Activated CD4-positive, alpha-beta T cell treated with anti-CD3 and anti-CD28 coated beads for 36 hours (primary cell): ENCODE data around the gene SPA17. TPM values are rescaled to one million over a fixed set of nuclear protein-coding genes. Genes with fewer than 3 reads are reported as not detected.

ENCODE experiments used
- ATAC-seq: fragments of 200-7000 bp; cut with Tn5 transposase; one replicate; pipeline ENCODE4 v1.10.0; 2021; ENCODE audit warnings: mild to moderate bottlenecking, moderate library complexity
- CTCF ChIA-PET: fragments of 350-600 bp; sonication (Branson Sonifier 250); formaldehyde crosslinking; loops from one replicate; lab custom pipeline; 2021; ENCODE audit warnings: antibody characterized with exemption; lab: Charles Lee
- POLR2A ChIA-PET: fragments of 350-600 bp; sonication (Branson Sonifier 250); formaldehyde crosslinking; loops from one replicate; lab custom pipeline; 2021; ENCODE audit warnings: antibody characterized with exemption, inconsistent platforms; lab: Charles Lee
- DNase-seq: peaks from one replicate; pipeline ENCODE4 v3.0.0-alpha.2; 2020
- H3K27ac Mint-ChIP-seq: one replicate; pipeline ENCODE4 v1.8.0; 2021; ENCODE audit warnings: mixed read lengths
- H3K27me3 Mint-ChIP-seq: one replicate; pipeline ENCODE4 v1.8.0; 2021; ENCODE audit warnings: mixed read lengths
- H3K36me3 Mint-ChIP-seq: one replicate; pipeline ENCODE4 v1.8.0; 2021; ENCODE audit warnings: low read depth, mixed read lengths
- H3K4me1 Mint-ChIP-seq: one replicate; pipeline ENCODE4 v1.8.0; 2021; ENCODE audit warnings: mixed read lengths
- H3K4me3 Mint-ChIP-seq: one replicate; pipeline ENCODE4 v1.8.0; 2021; ENCODE audit warnings: mild to moderate bottlenecking, moderate library complexity, mixed read lengths
- H3K9me3 Mint-ChIP-seq: one replicate; pipeline ENCODE4 v1.8.0; 2021; ENCODE audit warnings: low read depth, mixed read lengths
- intact Hi-C, 2 experiments: fragments of 100-400 bp; cut with DNase I in 1 of 2; cut with micrococcal nuclease in 1 of 2; formaldehyde crosslinking; loops; one replicate each; pipeline versions ENCODE4 v1.14.2 to v1.15.1; 2022 to 2024; cut with DNase I, micrococcal nuclease
- total RNA-seq, 2 experiments: library from RNA; stranded (reverse); gene quantifications; one replicate each; pipeline ENCODE4 v1.2.3, GENCODE V29; 2021

Gene SPA17
- total RNA-seq, 2 experiments from 2014 or later = 3.9 to 4.7 TPM

- intact Hi-C loops = no loop called here
- Mint-ChIP-seq H3K27ac (no peak overlapping the region), H3K4me3 (no peak overlapping the region), H3K4me1 (peaks cover 13% of the 10 kb centered on the region), H3K9me3 (no peaks in the 10 kb centered on the region), H3K36me3 (no peaks in the 10 kb centered on the region), H3K27me3 (peaks cover 12% of the 10 kb centered on the region)
- ChIA-PET CTCF (interaction anchor here (0.7 to 1.0 kb wide), 2 partner anchors 31 to 46 kb away, joined by 3 read pairs; no protein-coding TSS in a partner anchor), POLR2A (no interaction called here)
- ATAC-seq (no peak), DNase-seq (no peak)
Measured at GRCh38 chr11:124724979-124725718, 51.4 kb downstream of the SPA17 start.

DNA sequence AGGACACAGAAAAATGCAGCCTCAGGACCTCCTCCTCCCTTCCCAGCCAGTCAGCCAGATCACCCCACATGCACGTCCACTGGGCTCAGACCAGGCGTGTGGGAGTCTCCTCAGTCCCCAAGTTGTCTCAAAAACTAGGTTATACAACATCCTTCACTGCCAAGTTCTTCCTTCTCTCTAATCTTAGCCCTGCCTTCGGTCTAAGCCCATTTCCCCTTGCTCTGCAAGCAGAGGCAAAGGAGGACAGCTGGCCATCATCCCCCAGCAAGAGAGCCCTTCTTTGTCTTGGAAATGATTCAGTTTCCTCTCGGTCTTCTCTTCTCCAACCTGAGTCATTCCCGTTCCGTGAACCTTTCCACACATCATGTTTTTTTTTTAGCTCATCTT is 52.0 kb downstream of the SPA17 start:
- peaks cover 12% of the 10 kb centered on the region for H3K27me3 Mint-ChIP-seq
- DNase-seq (no peak), ATAC-seq (no peak)
- no peaks in the 10 kb centered on the region for H3K9me3 Mint-ChIP-seq
- intact Hi-C loops = no loop called here
- ChIA-PET POLR2A (no interaction called here), CTCF (no interaction called here)
- no peak overlapping the region for H3K27ac Mint-ChIP-seq
- no peaks in the 10 kb centered on the region for H3K36me3 Mint-ChIP-seq
- no peak overlapping the region for H3K4me3 Mint-ChIP-seq
- H3K4me1 Mint-ChIP-seq = peaks cover 13% of the 10 kb centered on the region

- H3K4me3 Mint-ChIP-seq = no peak overlapping the region
- ChIA-PET POLR2A (no interaction called here), CTCF (interaction anchor here (1.5 kb wide), 1 partner anchor 28 kb away, joined by 4 read pairs; no protein-coding TSS in a partner anchor)
- no peaks in the 10 kb centered on the region for H3K36me3 Mint-ChIP-seq
- no peak for ATAC-seq
- H3K27ac Mint-ChIP-seq = no peak overlapping the region
- peaks cover 12% of the 10 kb centered on the region for H3K27me3 Mint-ChIP-seq
- peaks cover 13% of the 10 kb centered on the region for H3K4me1 Mint-ChIP-seq
- DNase-seq = no peak
- intact Hi-C loops = no loop called here
- no peaks in the 10 kb centered on the region for H3K9me3 Mint-ChIP-seq
Measured at GRCh38 chr11:124727474-124727873, 53.8 kb downstream of the SPA17 start.

DNA sequence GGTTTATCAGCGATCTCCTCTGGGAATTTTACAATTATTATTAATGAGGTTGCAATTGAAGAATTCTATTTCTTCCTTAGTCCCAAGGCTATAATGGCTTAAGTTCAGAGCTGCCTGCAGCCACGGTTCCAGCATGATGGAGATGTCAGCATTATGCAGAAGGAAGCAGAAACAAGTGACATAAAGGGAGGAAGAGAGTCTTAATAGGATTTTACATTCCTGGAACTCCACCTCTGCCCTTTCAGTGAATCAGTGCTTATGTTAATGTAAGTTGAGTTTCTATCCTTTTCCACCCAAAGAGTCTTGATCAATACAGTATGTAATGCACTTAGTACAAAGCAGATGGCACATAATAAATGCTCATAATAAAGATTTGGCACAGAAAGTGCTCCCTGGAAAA is 54.4 kb downstream of the SPA17 start:
- POLR2A ChIA-PET = no interaction called here
- no peaks in the 10 kb centered on the region for H3K9me3 Mint-ChIP-seq
- H3K27me3 Mint-ChIP-seq = peaks cover 5% of the 10 kb centered on the region
- no peaks in the 10 kb centered on the region for H3K36me3 Mint-ChIP-seq
- intact Hi-C loops = no loop called here
- ATAC-seq (no peak), DNase-seq (no peak)
- peaks cover 9% of the 10 kb centered on the region for H3K4me1 Mint-ChIP-seq
- CTCF ChIA-PET = interaction anchor here (1.5 kb wide), 1 partner anchor 27 kb away, joined by 4 read pairs; no protein-coding TSS in a partner anchor
- H3K27ac Mint-ChIP-seq = no peak overlapping the region
- no peak overlapping the region for H3K4me3 Mint-ChIP-seq

- Mint-ChIP-seq H3K36me3 (no peaks in the 10 kb centered on the region), H3K27ac (no peak overlapping the region), H3K4me3 (no peak overlapping the region), H3K27me3 (peaks cover 5% of the 10 kb centered on the region), H3K4me1 (peaks cover 9% of the 10 kb centered on the region), H3K9me3 (no peaks in the 10 kb centered on the region)
- ChIA-PET POLR2A (no interaction called here), CTCF (interaction anchor here (0.8 to 2.0 kb wide), 2 partner anchors 17 to 52 kb away, joined by 3 to 5 read pairs; no protein-coding TSS in a partner anchor)
- no peak for DNase-seq
- no peak for ATAC-seq
- intact Hi-C loops = no loop called here
Measured at GRCh38 chr11:124729571-124729970, 55.9 kb downstream of the SPA17 start.

GRCh38 chr11:124732230-124732629 is 58.5 kb downstream of the SPA17 start:
- intact Hi-C loops = no loop called here
- Mint-ChIP-seq H3K27me3 (no peaks in the 10 kb centered on the region), H3K27ac (no peak overlapping the region), H3K4me1 (no peaks in the 10 kb centered on the region), H3K36me3 (no peaks in the 10 kb centered on the region), H3K4me3 (no peak overlapping the region), H3K9me3 (no peaks in the 10 kb centered on the region)
- POLR2A ChIA-PET = no interaction called here
- ATAC-seq (no peak), DNase-seq (no peak)
- CTCF ChIA-PET = interaction anchor here (1.0 to 2.5 kb wide), 5 partner anchors 9 to 63 kb away, joined by 4 to 9 read pairs (median 5); no protein-coding TSS in a partner anchor

GRCh38 chr11:124736736-124737135 is 63.0 kb downstream of the SPA17 start:
- no peak for ATAC-seq
- intact Hi-C loops = no loop called here
- H3K27ac Mint-ChIP-seq = no peak overlapping the region
- H3K4me1 Mint-ChIP-seq = peaks cover 9% of the 10 kb centered on the region
- DNase-seq = no peak
- ChIA-PET CTCF (interaction anchor here (0.6 to 1.5 kb wide), 2 partner anchors 100 to 250 kb away, joined by 3 read pairs; no protein-coding TSS in a partner anchor), POLR2A (no interaction called here)
- H3K27me3 Mint-ChIP-seq = no peaks in the 10 kb centered on the region
- H3K4me3 Mint-ChIP-seq = no peak overlapping the region
- no peaks in the 10 kb centered on the region for H3K9me3 Mint-ChIP-seq
- H3K36me3 Mint-ChIP-seq = no peaks in the 10 kb centered on the region

- Mint-ChIP-seq H3K36me3 (no peaks in the 10 kb centered on the region), H3K4me3 (no peak overlapping the region), H3K4me1 (peaks cover 9% of the 10 kb centered on the region), H3K9me3 (no peaks in the 10 kb centered on the region), H3K27ac (no peak overlapping the region), H3K27me3 (peaks cover 2% of the 10 kb centered on the region)
- POLR2A ChIA-PET = no interaction called here
- intact Hi-C loops = no loop called here
- DNase-seq (no peak), ATAC-seq (no peak)
- CTCF ChIA-PET = interaction anchor here (0.5 to 3.8 kb wide), 5 partner anchors 9 to 140 kb away, joined by 3 to 20 read pairs (median 3); no protein-coding TSS in a partner anchor
Measured at GRCh38 chr11:124737638-124738305, 64.1 kb downstream of the SPA17 start.

GRCh38 chr11:124738713-124739478 is 65.2 kb downstream of the SPA17 start:
- intact Hi-C loops = loop anchor here (1.0 kb wide), 5 partner anchors 8 to 372 kb away; partner anchors contain the start of genes ESAM (in 1 of the 2), MSANTD2 (in 1 of the 2), SIAE (in 1 of the 2) and SPA17 (in 1 of the 2)

GRCh38 chr11:124739479-124740276 is 66.0 kb downstream of the SPA17 start, which contains the start of gene NRGN:
Gene NRGN, plus strand, starts transcription at chr11:124739942. Its CDS starts 143 bp downstream, at chr11:124740085.
- Mint-ChIP-seq H3K27me3 (peaks cover 2% of the 10 kb centered on the region), H3K27ac (peak within 1 kb of the TSS; percentile 17), H3K36me3 (no peaks in the 10 kb centered on the region), H3K4me3 (peak within 1 kb of the TSS; percentile 76), H3K4me1 (peaks cover 9% of the 10 kb centered on the region), H3K9me3 (no peaks in the 10 kb centered on the region)
- DNase-seq (peak; percentile 93), ATAC-seq (peak; percentile 95)
- intact Hi-C loops = loop anchor here (1.0 kb wide), 6 partner anchors 8 to 372 kb away; partner anchors contain the start of genes ESAM (in 1 of the 2), MSANTD2 (in 1 of the 2), SIAE (in 1 of the 2) and SPA17 (in 1 of the 2)
- CTCF ChIA-PET = interaction anchor here (1.2 to 3.8 kb wide), 6 partner anchors 18 to 98 kb away, joined by 4 to 20 read pairs (median 6); no protein-coding TSS in a partner anchor
- POLR2A ChIA-PET = no interaction called here

More at GRCh38 chr11:124738713-124739478, 65.2 kb downstream of the SPA17 start:
- DNase-seq (no peak), ATAC-seq (no peak)
- H3K4me1 Mint-ChIP-seq = peaks cover 9% of the 10 kb centered on the region
- H3K4me3 Mint-ChIP-seq = peak overlapping the region; percentile 76
- ChIA-PET POLR2A (no interaction called here), CTCF (interaction anchor here (1.0 to 3.8 kb wide), 6 partner anchors 8 to 139 kb away, joined by 3 to 20 read pairs (median 4); partner anchors contain the start of gene SPA17)
- H3K27me3 Mint-ChIP-seq = peaks cover 2% of the 10 kb centered on the region
- no peaks in the 10 kb centered on the region for H3K9me3 Mint-ChIP-seq
- no peaks in the 10 kb centered on the region for H3K36me3 Mint-ChIP-seq
- no peak overlapping the region for H3K27ac Mint-ChIP-seq
